Stimulated activated CD8-positive, alpha-beta memory T cell treated with anti-CD3 and anti-CD28 coated beads, Interleukin-15, amount 100 ng/mL, for 24 hours (primary cell): ENCODE measurements around the gene ROBO4.

Experiments used
- DNase-seq: peaks from one replicate; pipeline ENCODE4 v3.0.0-alpha.2; 2020; ENCODE audit warnings: low read depth

ROBO4 gene

DNA sequence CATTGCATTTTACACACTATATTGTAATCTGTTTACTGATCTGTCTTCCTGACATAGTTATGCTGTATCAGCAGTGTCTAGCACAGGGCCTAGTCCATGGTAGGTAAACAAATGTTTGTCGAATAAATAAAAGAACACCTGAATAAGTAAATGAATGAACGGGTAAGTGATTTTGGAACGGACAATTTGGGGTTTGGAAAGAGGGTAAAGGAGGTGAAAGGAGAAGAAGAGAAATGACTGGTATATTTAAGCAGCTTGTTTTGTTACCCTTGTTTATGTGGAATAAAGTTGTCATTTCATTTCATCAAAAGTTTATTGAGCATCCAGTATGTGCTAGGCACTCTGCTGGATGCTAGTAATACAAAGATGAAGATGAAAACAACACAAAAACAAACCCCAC, 21.3 kb upstream of the ROBO4 start, which contains the start of gene HEPN1:
TSS of gene HEPN1 (plus strand) at position 301 of the 400 bp plus-strand sequence.
- no peak for DNase-seq

- no peak for DNase-seq
Observed at GRCh38 chr11:124917115-124917637, 19.5 kb upstream of the ROBO4 start.

GRCh38 chr11:124916370-124916710, 18.7 kb upstream of the ROBO4 start:
- no peak for DNase-seq

- no peak for DNase-seq
Observed at GRCh38 chr11:124915541-124916369, 18.1 kb upstream of the ROBO4 start.

DNA sequence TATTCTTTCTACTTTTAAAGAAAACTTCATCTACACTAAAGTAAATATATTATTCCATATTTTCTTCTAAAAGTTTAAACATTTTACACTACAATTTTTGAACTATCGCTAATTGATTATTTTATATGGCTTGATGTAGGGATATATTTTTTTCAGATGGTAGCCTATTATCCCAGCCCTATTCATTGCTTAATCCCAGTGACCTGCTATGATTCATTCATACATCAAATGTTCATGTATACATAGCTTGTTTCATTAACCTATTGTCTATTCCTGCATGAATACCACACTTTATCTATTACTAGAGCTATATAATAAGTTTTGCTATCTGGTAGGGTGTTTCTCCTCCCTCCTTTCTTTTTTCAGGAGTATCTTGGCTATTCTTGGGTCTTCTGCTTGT, 5.0 kb upstream of the ROBO4 start:
- no peak for DNase-seq

DNA sequence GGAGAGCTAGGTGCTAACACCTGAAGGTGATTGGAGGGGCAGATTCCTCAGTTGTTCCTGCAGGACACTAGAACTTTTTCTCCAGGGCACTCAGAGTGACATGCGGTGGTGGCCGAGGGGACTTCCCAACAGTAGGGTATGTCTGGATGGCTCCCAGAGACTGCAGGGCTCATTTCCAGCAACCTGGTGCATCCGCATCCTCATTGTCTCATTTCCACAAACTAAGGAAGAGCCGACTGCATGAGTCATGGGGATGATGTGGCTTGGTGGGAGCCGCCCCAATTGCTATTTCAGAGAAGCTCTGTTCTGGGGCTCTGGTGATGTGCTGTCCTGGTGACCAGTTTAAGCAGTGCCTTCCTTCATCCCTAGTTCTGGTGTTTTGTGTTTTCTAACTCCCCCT, 2.8 kb upstream of the ROBO4 start:
- DNase-seq = no peak

DNA sequence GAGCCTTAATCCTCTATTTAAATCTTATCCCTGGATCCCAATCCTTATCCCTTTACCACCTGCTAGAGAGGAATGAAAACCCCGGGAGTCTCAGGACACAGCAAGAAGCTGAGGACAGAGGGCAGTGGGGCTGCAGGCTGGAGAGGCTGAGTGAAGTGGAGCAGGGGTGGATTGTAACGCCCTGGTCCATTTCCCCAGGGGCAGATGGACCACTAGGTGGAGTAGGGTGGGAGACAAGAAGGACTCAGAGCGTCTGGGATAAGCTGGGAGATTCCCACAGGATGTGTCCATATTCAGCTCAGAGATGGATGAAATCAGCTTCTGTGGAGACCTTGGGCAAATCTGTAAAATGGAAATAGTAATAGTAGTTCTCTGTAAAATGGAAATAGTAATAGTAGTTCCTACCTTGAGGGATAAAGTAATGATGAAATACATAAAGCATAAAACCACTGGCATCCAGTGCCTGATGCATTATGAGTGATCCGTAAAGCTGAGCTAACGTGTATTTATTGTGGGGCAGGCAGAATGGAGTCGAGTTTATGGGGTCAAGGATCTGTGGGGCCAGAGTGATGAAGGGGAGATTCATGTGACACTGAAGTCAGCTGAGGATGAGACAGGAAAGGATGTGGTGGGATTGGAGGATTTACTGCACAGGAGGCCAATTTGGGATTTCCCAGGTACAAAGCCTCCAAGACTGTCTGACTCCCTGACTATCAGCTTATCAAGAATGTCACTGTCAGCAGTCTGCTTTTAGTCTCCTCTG, 1.9 kb upstream of the ROBO4 start:
- DNase-seq = no peak

GRCh38 chr11:124898711-124899110, 1.0 kb upstream of the ROBO4 start:
- DNase-seq = no peak

- no peak for DNase-seq
Observed at GRCh38 chr11:124898263-124898680, 607 bp upstream of the ROBO4 start.

- DNase-seq = no peak
Observed at GRCh38 chr11:124896821-124897391, 759 bp downstream of the ROBO4 start.

- no peak for DNase-seq
Observed at GRCh38 chr11:124896071-124896750, 1.5 kb downstream of the ROBO4 start.

DNA sequence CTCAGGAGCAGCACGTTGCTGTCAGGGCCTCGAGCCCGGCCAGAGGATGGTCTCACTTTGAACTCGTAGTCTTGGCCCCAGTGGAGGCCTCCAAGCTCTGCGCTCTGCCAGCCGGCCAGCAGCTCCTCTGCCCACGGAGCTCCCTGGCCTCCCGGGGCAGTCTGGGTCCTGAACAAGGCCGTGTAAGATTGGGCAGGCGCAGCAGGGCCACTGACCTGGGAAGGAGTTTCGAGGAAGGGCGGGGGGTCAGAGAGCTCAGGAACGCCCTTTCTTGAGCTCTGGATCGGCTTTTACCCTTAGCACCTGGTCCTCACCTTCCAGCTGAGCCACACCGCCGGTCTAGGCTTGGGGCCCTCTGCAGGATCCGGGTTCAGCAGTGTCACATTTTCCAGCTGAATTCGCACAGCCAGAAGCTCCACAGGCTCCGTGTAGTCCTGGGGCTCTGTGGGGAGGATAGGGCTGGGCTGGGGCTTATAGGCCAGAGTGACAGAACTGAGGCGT, 2.1 kb downstream of the ROBO4 start:
- no peak for DNase-seq

- no peak for DNase-seq
Observed at GRCh38 chr11:124894606-124895430, 2.8 kb downstream of the ROBO4 start.

- DNase-seq = no peak
Observed at GRCh38 chr11:124893781-124894401, 3.8 kb downstream of the ROBO4 start.

DNA sequence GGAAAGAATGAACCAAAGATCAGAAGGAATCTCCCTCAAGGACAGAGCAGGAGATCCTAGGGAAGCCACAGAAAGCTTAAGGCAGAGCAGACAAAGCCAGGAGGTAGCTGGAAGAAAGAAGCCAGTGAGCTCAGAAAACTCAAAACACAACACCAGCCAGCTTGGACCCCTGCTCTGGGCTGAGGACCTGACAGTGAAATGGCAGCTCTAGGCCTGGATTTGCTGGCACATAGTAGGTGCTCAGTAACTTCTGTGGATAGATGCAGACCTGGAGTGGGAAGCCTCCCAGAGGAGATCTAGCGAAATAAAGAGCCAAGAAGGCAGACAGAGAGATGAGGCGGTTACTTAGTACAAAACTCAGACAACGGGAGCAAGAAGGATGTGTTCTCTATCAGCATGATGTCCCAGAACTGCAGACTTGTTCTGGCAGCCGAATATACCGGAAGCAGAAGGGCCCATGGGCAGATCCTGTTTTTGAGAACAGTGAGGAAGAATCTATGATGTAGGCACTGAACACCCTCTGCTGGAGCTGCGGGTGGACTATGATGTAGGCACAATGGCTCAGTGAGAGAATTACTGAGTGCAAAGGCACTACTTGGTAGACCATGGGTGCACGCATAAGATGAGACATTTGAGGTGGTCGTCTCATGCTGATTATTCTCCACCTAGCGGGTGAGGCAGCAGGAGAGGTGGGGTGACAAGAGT, 4.8 kb downstream of the ROBO4 start:
- no peak for DNase-seq

- no peak for DNase-seq
Observed at GRCh38 chr11:124892146-124892545, 5.5 kb downstream of the ROBO4 start.

DNA sequence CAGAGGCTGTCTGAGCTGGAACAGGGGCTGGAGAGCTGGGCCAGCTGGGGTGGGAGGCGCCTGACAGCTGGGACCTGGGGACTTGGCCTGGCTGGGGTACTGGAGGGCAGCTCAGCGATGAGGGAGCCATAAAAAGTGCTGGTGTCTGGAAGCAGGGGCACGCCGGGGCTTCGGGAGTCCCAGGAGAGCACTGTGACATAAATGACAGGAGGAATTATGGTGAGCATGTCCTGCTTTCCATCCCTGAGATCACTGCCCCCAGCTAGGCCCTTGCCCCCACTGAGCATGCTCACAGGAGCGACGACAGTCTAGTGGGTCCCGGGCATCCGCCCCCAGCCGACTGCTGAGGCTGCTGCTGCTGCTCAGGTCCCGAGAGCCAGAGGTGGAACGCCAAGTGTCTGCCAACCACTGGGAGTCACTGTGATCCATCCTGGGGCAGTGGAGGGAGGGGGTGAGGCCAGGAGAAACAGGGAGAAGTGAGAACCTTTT, 6.2 kb downstream of the ROBO4 start:
- DNase-seq = no peak

GRCh38 chr11:124890683-124891372, 6.8 kb downstream of the ROBO4 start:
- no peak for DNase-seq

DNA sequence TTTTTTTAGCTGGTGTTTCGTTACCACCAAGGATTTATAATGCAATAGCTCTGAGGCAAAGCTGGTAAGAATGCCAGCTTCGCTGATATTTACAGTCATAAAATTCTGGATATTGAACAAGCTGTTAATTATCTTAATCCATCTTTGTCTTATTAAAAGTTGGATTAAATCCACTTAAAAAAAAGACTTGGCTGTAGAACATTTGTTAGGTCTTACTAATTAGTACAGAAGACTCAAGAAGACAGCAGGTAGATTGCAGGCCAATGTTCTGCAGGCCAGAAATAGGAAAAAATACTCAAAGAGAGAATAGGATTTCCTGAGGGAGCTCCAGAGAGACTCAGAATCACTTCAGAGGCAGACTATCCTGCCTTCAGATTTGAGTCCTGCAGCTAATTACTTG, 7.5 kb downstream of the ROBO4 start:
- DNase-seq = no peak
